HG03196 (cell line): Measurements from ENCODE around the gene NTRK2.

Experiments used
- ATAC-seq: cut with Tn5 transposase; IDR thresholded peaks from one replicate; pipeline ENCODE4 v1.9.1; 2021; ENCODE audit not compliant: unreplicated experiment

NTRK2 gene

GRCh38 chr9:84681516-84682285, 12.2 kb downstream of the NTRK2 start:
- no peak for ATAC-seq

- ATAC-seq, result no peak
These were observed 16.5 kb downstream of the NTRK2 start for GRCh38 chr9:84686068-84686467.

GRCh38 chr9:84688956-84689355, 19.4 kb downstream of the NTRK2 start:
- ATAC-seq, result no peak

- ATAC-seq, result no peak
These were observed 22.1 kb downstream of the NTRK2 start for GRCh38 chr9:84691634-84692033.

GRCh38 chr9:84694248-84694647, 24.7 kb downstream of the NTRK2 start:
- ATAC-seq, result peak; percentile 61

GRCh38 chr9:84697042-84697441, 27.5 kb downstream of the NTRK2 start:
- no peak for ATAC-seq

GRCh38 chr9:84697509-84698114, 28.1 kb downstream of the NTRK2 start:
- peak; percentile 45 for ATAC-seq

- no peak for ATAC-seq
These were observed 28.8 kb downstream of the NTRK2 start for GRCh38 chr9:84698323-84698722.

GRCh38 chr9:84699984-84700383, 30.5 kb downstream of the NTRK2 start:
- no peak for ATAC-seq

GRCh38 chr9:84701801-84702200, 32.3 kb downstream of the NTRK2 start:
- ATAC-seq, result peak; percentile 86

- ATAC-seq, result no peak
These were observed 32.9 kb downstream of the NTRK2 start for GRCh38 chr9:84702471-84702870.

GRCh38 chr9:84703793-84704192, 34.3 kb downstream of the NTRK2 start:
- ATAC-seq, result no peak

GRCh38 chr9:84705128-84705527, 35.6 kb downstream of the NTRK2 start:
- no peak for ATAC-seq

- ATAC-seq, result no peak
These were observed 38.9 kb downstream of the NTRK2 start for GRCh38 chr9:84708400-84708799.

- no peak for ATAC-seq
These were observed 39.5 kb downstream of the NTRK2 start for GRCh38 chr9:84709056-84709455.

- ATAC-seq, result no peak
These were observed 41.3 kb downstream of the NTRK2 start for GRCh38 chr9:84710701-84711397.

- no peak for ATAC-seq
These were observed 41.9 kb downstream of the NTRK2 start for GRCh38 chr9:84711398-84711777.

GRCh38 chr9:84711936-84712335, 42.4 kb downstream of the NTRK2 start:
- ATAC-seq, result no peak

- no peak for ATAC-seq
These were observed 46.7 kb downstream of the NTRK2 start for GRCh38 chr9:84716217-84716616.

GRCh38 chr9:84718476-84718875, 48.9 kb downstream of the NTRK2 start:
- no peak for ATAC-seq

- ATAC-seq, result no peak
These were observed 53.0 kb downstream of the NTRK2 start for GRCh38 chr9:84722388-84722989.

GRCh38 chr9:84723426-84723825, 53.9 kb downstream of the NTRK2 start:
- ATAC-seq, result no peak
